Stimulated activated CD8-positive, alpha-beta memory T cell treated with anti-CD3 and anti-CD28 coated beads, Interleukin-7, amount 100 ng/mL, for 48 hours (primary cell): ENCODE data around the gene RPA3.

Experiments
- DNase-seq, 2 donors: peaks; one replicate each; pipeline ENCODE4 v3.0.0-alpha.2; 2020; ENCODE audit warnings: low read depth in 1 of 2; ENCODE audit errors: extremely low read depth in 1 of 2

The RPA3 gene

DNA sequence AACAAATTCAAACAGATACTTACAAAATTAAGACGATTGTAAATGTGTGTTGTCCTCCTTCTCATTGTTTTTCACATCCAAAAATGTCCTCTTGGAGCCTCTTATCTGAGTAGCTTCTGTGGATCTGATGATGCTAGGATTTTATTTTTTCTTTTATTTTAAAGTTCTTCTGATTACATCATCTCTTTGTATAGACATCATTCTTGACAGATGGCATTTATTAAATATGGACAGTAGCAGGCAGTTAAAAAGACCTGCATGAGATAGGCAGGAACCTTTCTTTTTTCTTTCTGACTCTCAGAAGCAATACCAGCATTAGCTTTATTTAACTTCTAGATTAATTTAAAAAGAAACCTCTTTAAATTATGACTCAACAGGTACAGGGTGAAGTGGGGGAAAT is at the start of gene RPA3:
Gene RPA3, minus strand, starts transcription at position 116 of the 400 bp plus-strand sequence. CDS start 78,189 bp downstream, outside the sequence.
- no peak for DNase-seq

DNA sequence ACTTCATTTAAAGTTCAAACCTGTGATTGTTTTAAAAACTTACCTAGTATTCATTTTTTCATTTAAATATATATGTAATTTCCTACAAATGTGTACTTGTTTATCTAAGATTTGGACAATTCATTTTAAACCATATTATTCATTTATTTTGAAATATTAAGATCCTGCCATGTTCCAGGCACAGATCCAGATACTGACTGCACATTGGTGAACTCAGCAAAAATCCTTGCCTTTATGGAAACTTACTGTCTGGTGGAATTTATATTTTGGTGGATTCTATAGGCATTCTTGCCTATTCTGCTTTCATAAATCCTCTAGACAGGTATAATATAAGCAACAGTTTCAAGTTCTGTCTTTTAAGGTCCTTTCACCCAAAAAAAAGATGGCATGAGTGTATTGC is 48.3 kb upstream of the RPA3 start:
- DNase-seq: no peak

DNA sequence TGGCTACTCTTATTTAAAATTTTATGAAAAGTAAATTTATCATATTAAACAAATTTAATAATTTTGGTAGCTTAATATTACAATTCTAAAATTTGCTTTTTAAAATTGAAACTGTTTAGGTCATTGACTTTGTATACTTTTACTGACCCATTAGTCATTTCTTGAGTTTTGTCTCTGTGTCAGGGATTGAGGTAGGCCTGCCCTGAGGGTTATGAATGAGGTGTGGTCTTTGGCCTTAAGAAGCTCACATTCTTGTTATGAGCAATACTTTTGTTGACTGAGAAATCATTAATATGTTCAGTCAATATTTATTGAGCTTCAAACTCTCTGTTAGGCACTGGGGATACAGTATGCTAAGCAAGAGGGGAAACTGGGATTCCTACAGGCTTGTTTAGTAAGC is 47.0 kb upstream of the RPA3 start:
- DNase-seq: no peak

DNA sequence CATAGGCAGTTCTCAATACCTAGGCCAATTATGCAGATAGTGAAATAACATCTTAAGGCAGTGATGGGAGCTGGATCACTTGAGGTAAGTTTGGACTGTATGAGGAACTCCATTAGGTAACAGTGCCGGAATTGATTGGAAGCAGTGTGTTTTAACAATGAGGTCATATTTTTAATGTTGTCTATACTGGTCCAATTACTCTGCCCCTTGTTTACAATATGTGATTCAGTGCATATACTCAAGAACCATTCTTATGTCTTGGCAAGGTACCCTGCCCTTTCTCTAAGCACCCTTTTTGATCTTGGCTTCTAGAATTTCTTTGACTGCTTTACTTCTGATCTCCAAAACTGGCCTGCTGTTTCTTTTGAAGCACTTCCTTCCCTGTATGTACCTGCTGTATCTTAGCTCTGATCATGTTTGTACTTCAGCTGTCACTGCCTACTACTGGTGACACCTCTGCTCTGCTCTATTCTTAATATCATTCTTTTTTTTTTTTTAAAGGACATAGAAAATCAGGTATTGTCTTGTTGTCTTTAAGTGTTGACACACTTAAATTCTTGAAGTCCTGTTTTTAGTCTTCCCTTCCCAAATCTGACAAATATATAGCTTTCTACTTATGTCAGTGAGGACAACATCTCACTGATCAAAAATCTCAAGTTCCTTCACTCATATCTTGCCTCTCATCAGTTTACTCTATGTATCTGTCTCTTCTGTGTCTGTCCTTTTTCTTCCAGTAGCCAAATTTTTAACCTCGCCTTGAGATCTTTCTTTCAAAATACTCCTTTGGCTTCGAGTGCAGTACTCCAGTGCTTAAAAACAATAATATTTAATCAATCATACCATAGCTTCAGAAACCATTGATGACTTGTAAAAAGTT is 46.4 kb upstream of the RPA3 start:
- no peak for DNase-seq

- no peak for DNase-seq
These were observed 43.8 kb upstream of the RPA3 start for GRCh38 chr7:7761974-7762779.

GRCh38 chr7:7761340-7761973 is 43.0 kb upstream of the RPA3 start:
- no peak for DNase-seq

DNA sequence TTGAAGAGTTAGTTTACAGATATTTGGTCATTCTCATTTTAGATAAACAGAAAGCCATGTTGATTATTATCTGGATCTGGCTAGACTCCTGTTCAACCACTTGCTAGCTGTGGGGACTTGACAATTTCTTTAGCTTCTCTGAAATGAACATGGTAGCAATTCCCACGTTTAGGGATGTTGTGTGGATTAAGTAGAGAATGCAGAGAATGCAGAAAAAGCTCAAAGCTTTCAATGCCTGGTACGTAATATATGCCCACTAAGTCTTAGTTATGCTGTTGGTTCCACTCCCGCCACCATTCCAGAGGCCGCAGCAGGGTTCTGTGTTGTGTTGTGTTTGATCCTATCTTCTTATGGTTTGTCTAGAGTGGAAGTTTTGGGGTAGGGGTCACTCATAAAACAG is 39.2 kb upstream of the RPA3 start:
- DNase-seq: no peak

GRCh38 chr7:7756577-7756976 is 38.2 kb upstream of the RPA3 start:
- DNase-seq: no peak

DNA sequence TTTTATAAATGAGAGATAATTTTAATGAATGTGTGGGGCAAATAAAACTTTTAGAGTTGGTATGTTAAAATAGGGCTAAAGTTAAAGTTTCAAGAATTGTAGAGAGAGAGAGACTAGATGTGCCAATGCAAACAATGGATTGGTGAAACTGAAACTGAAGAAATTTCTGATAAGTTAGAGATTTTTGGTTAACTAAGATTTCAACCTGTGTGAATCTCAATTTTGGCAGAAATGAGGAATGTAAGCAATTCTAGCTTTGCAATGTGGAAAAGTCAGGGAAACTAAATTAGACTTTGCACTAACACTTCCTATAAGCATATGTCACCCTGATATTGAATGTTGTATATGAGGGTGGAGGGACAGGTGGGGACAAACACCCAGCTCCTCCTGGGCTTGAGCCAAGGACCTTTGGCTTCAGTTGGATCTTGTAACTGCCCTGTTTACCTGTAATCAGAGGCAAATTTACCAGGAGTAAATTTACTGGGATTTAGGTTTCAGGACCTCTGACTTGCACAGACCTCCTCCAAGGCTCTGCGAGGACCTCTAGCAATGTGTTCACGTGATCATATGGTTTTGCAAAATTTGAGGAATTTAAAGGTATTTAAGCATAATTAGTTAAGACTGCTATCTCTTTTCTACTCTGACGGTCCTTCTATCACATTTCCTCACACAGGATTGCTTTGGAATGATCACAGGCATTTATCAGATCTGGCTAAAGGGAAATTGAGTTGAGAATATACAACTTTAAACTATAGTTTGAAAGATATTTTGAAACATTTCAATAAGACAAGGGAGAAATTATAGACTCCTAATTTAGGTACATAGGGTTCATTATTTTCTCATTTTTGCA is 33.1 kb upstream of the RPA3 start:
- DNase-seq: no peak

DNA sequence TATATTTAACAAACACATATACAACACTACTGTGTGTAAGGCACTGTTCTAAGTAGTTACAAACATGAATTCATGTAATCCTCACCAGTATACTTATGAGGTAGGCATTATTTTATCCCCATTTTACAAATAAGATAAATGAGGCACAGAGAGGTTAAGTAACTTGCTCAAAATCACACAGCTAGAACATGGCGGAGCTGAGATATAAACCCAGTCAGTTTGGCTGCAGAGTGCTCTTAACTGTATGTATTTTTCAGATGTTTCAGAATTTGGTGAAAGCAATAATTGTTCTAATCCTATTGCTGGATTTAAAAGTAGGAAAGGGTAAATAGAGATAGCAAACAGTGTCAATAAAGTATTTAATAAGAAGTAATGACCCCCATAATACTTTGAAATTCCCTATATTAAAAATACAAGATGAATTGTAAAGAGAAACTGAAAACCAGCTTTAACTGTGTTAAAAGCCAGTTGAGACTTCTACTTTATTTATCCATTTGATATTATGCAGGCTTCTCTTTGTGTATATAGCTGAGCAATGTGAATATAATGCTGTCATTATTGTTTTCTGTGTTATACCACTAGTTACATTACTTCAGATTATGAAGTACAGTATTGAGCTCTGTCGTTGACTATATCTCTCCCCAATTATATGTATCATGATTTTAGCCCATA is 32.3 kb upstream of the RPA3 start:
- DNase-seq: no peak

- no peak for DNase-seq
These were observed 28.1 kb upstream of the RPA3 start for GRCh38 chr7:7746458-7746857.

GRCh38 chr7:7745966-7746365 is 27.6 kb upstream of the RPA3 start:
- no peak for DNase-seq

- no peak for DNase-seq
These were observed 26.9 kb upstream of the RPA3 start for GRCh38 chr7:7745258-7745657.

DNA sequence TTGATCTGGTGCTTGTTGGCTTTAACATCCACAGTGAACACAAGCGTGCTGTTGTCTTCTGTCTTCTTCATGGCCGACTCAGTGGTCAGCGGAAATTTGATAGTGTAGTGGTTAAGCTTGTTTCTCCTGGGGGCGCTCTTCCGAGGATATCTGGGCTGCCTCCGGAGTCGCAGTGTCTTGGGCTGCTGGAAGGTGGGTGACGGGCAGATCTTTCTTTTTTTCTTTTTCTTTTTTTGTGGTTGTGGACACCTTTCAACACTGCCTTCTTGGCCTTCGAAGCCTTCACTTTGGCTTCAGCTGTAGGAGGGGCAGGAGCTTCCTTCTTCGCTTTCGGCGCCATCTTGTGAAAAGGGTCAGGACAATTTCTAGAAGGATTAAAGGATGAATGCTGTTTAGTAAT is 23.8 kb upstream of the RPA3 start:
- DNase-seq: no peak

DNA sequence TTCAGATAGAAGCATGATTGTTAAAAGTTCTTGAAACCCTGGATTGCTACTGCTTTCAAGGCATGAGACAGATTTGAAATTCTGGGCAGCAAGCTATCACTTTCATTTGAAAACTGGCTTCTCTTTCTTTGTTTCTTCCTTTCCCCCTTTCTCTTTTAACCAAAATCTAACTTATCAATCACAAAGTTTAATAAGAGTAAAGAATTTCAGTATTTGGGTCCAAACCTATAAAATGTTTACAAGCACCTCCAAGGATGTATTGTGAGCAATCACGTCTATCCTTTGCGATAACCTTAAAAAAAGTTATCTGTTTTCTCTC is 21.6 kb upstream of the RPA3 start:
- DNase-seq: no peak

DNA sequence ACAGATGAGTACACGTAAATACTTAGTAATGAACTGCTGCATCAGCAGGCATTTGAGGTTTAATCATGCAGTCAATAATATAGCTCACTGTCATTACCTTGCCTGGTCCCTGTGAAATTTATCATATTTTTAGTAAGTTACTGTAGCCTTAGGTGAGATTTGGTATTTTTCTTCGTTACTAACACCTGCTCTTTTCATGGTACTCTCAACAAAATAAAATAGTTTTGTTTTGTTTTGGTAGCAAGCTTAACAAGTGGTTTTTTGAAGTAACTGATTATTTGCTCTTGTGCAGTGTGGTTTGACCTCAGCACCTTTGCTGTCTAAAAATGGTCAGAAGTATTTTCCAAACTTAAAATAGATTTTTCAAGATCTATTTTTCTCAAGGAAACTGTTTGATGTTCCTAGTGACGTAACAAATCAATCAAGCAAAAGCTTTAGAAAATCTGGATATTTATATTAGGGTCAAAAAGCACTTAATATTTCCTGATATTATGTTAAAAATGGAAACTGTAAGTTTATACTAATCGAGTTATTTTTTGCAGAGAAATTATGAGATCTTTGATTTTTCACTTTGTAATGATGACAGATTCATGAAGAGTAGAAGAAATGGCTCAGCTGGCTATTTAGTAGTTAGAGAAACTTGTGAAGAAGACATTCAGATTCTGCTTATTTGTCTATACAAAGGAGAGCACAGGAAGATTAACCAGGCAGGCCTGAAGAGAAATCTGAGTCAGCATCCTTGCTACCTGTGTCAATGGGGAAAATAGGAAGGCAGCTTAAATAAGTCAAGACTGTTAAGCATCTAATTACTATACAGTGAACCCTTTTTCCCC is 21.0 kb upstream of the RPA3 start:
- no peak for DNase-seq

DNA sequence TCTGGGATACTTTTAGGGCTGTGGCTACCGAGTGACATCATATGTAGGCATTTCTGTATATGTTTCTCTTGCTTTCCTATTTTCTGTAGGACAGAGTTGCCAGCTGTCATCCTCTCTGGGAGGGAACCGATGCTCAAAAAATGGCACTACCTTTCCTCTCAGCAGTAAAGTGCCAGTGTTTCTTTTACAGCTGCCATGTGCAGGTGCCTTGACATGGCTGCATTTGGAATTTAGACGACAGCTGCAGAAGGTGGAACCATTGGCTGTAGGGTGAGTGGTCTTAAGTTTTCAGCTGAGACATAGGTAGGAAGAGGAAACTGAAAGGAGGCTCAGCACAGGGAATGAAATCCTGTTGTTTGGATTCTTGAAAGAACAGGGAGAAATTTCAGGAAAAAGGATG is 20.2 kb upstream of the RPA3 start:
- no peak for DNase-seq

GRCh38 chr7:7738177-7738576 is 19.8 kb upstream of the RPA3 start:
- no peak for DNase-seq

- no peak for DNase-seq
These were observed 19.3 kb upstream of the RPA3 start for GRCh38 chr7:7737674-7738073.
